Measurements from ENCODE around the gene CD300A. TPM values are rescaled to one million over a fixed set of nuclear protein-coding genes. Genes with fewer than 3 reads are reported as not detected.

The CD300A gene
- total RNA-seq, 1 experiment from 2014 or later: not detected

GRCh38 chr17:74475189-74475588, 8.8 kb downstream of the CD300A start:
- Histone ChIP-seq H3K27me3 (ENCODE audit: low read length) (peaks cover 49% of the 10 kb centered on the region), H4K20me1 (ENCODE audit: low read length) (no peaks in the 10 kb centered on the region), H3K4me3 (ENCODE audit: low read length) (no peak overlapping the region), H3K9me2 (replicated peaks; ENCODE audit: low read length) (no peaks in the 10 kb centered on the region), H3K36me3 (ENCODE audit: low read depth, low read length) (no peaks in the 10 kb centered on the region), H3F3A (ENCODE audit: low read length, unreplicated experiment) (no peaks in the 10 kb centered on the region), H3K4me2 (ENCODE audit: low read length) (no peak overlapping the region), H3K9ac (ENCODE audit: low read length) (no peak overlapping the region), H3K4me1 (ENCODE audit: insufficient read depth, low read length) (no peaks in the 10 kb centered on the region), H3K27ac (ENCODE audit: low read length) (no peak overlapping the region), H3K79me2 (ENCODE audit: low read length) (no peaks in the 10 kb centered on the region), H2AFZ (ENCODE audit: low read length) (no peak overlapping the region), H3K9me3 (ENCODE audit: low read length) (no peaks in the 10 kb centered on the region)
- ChIA-PET POLR2A (ENCODE audit: unreplicated experiment) (no interaction called here), CTCF (no interaction called here)
- no peak for TF ChIP-seq EZH2phosphoT487 (IDR thresholded peaks at IDR 0.05; ENCODE audit: borderline replicate concordance, low read length)
- no peak for TF ChIP-seq EZH2 (IDR thresholded peaks at IDR 0.05; ENCODE audit: low read length, unreplicated experiment)
- no peak for TF ChIP-seq CTCF (conservative IDR thresholded peaks at IDR 0.05; ENCODE audit: low read depth, low read length)
- ATAC-seq: no peak
- BruUV-seq (replicated peaks): no TSS peak
- intact Hi-C loops (cut with micrococcal nuclease): no loop called here
- no peak for DNase-seq

- intact Hi-C loops (cut with micrococcal nuclease): no loop called here
- no peak overlapping the region for H2AFZ ChIP-seq (ENCODE audit: low read length)
- H3K4me1 ChIP-seq (ENCODE audit: insufficient read depth, low read length): no peaks in the 10 kb centered on the region
- no peaks in the 10 kb centered on the region for H3K79me2 ChIP-seq (ENCODE audit: low read length)
- CTCF ChIA-PET: no interaction called here
- BruUV-seq (replicated peaks): no TSS peak
- H3K4me2 ChIP-seq (ENCODE audit: low read length): no peak overlapping the region
- H3F3A ChIP-seq (ENCODE audit: low read length, unreplicated experiment): no peaks in the 10 kb centered on the region
- no peak overlapping the region for H3K9ac ChIP-seq (ENCODE audit: low read length)
- no peak overlapping the region for H3K27ac ChIP-seq (ENCODE audit: low read length)
- H3K9me2 ChIP-seq (replicated peaks; ENCODE audit: low read length): no peaks in the 10 kb centered on the region
- no peak overlapping the region for H3K4me3 ChIP-seq (ENCODE audit: low read length)
- H3K27me3 ChIP-seq (ENCODE audit: low read length): peaks cover 56% of the 10 kb centered on the region
- TF ChIP-seq EZH2 (IDR thresholded peaks at IDR 0.05; ENCODE audit: low read length, unreplicated experiment) (no peak), EZH2phosphoT487 (IDR thresholded peaks at IDR 0.05; ENCODE audit: borderline replicate concordance, low read length) (no peak), CTCF (conservative IDR thresholded peaks at IDR 0.05; ENCODE audit: low read depth, low read length) (no peak)
- DNase-seq: no peak
- ATAC-seq: no peak
- POLR2A ChIA-PET (ENCODE audit: unreplicated experiment): no interaction called here
- no peaks in the 10 kb centered on the region for H3K9me3 ChIP-seq (ENCODE audit: low read length)
- no peaks in the 10 kb centered on the region for H3K36me3 ChIP-seq (ENCODE audit: low read depth, low read length)
- no peaks in the 10 kb centered on the region for H4K20me1 ChIP-seq (ENCODE audit: low read length)
Observed at GRCh38 chr17:74477411-74477810, 11.0 kb downstream of the CD300A start.

- Histone ChIP-seq H3F3A (ENCODE audit: low read length, unreplicated experiment) (no peaks in the 10 kb centered on the region), H4K20me1 (ENCODE audit: low read length) (no peaks in the 10 kb centered on the region), H2AFZ (ENCODE audit: low read length) (no peak overlapping the region), H3K9ac (ENCODE audit: low read length) (no peak overlapping the region), H3K9me3 (ENCODE audit: low read length) (no peaks in the 10 kb centered on the region), H3K4me2 (ENCODE audit: low read length) (no peak overlapping the region), H3K9me2 (replicated peaks; ENCODE audit: low read length) (no peaks in the 10 kb centered on the region), H3K4me3 (ENCODE audit: low read length) (no peak overlapping the region), H3K36me3 (ENCODE audit: low read depth, low read length) (no peaks in the 10 kb centered on the region), H3K27ac (ENCODE audit: low read length) (no peak overlapping the region), H3K27me3 (ENCODE audit: low read length) (peaks cover 53% of the 10 kb centered on the region), H3K4me1 (ENCODE audit: insufficient read depth, low read length) (no peaks in the 10 kb centered on the region), H3K79me2 (ENCODE audit: low read length) (no peaks in the 10 kb centered on the region)
- TF ChIP-seq CTCF (conservative IDR thresholded peaks at IDR 0.05; ENCODE audit: low read depth, low read length) (no peak), EZH2 (IDR thresholded peaks at IDR 0.05; ENCODE audit: low read length, unreplicated experiment) (no peak), EZH2phosphoT487 (IDR thresholded peaks at IDR 0.05; ENCODE audit: borderline replicate concordance, low read length) (no peak)
- ATAC-seq (no peak), DNase-seq (no peak)
- POLR2A ChIA-PET (ENCODE audit: unreplicated experiment): no interaction called here
- CTCF ChIA-PET: no interaction called here
- intact Hi-C loops (cut with micrococcal nuclease): no loop called here
- BruUV-seq (replicated peaks): no TSS peak
Observed at GRCh38 chr17:74478420-74479100, 12.1 kb downstream of the CD300A start.
